Measurements from ENCODE around the gene ODF4.

Gene ODF4

GRCh38 chr17:8359769-8360168 lies 20.1 kb downstream of the ODF4 start:
- no peak overlapping the region for H3K4me2 ChIP-seq (ENCODE audit: low read length, poor library complexity, severe bottlenecking)
- peak; percentile 88 for DNase-seq

GRCh38 chr17:8360260-8360659 lies 20.6 kb downstream of the ODF4 start:
- H3K4me3 ChIP-seq (ENCODE audit: insufficient read depth in 1 of 2, low read depth in 1 of 2, low read length in 2 of 2) = no peak overlapping the region
- H2BK120ac ChIP-seq (ENCODE audit: low read depth, low read length) = no peak overlapping the region
- H2BK12ac ChIP-seq (ENCODE audit: low read length in 2 of 2) = no peak overlapping the region
- 28% methylated on average over 3 of the region's 3 CpGs for WGBS
- H2BK5ac ChIP-seq (ENCODE audit: low read depth, low read length, poor library complexity, severe bottlenecking) = no peak overlapping the region
- H4K8ac ChIP-seq (ENCODE audit: low read length) = no peak overlapping the region
- peaks cover 5% of the 10 kb centered on the region for H3K79me1 ChIP-seq (replicated peaks; ENCODE audit: low read length, poor library complexity, severe bottlenecking)
- H3K27ac ChIP-seq (ENCODE audit: low read length, poor library complexity, severe bottlenecking) = no peak overlapping the region
- H3K4ac ChIP-seq (ENCODE audit: low read depth in 1 of 2, low read length in 2 of 2) = no peak overlapping the region
- H3K18ac ChIP-seq (ENCODE audit: low read depth in 1 of 2, low read length in 2 of 2) = no peak overlapping the region
- H3K4me2 ChIP-seq (ENCODE audit: low read length, poor library complexity, severe bottlenecking) = no peak overlapping the region
- no peak overlapping the region for H3K14ac ChIP-seq (ENCODE audit: low read length in 2 of 2)
- H2AFZ ChIP-seq (ENCODE audit: low read depth, low read length) = no peak overlapping the region
- H3K36me3 ChIP-seq (ENCODE audit: control insufficient read depth in 1 of 2, insufficient read depth in 2 of 2, low read depth in 1 of 2, low read length in 2 of 2) = peaks cover 3 to 4% of the 10 kb centered on the region in 2 experiments
- H4K91ac ChIP-seq (ENCODE audit: low read length) = no peak overlapping the region
- H3K9me3 ChIP-seq (ENCODE audit: control insufficient read depth, low read length) = no peaks in the 10 kb centered on the region
- H3K27me3 ChIP-seq (ENCODE audit: control insufficient read depth in 1 of 2, insufficient read depth in 1 of 2, low read length in 2 of 2) = no peaks in the 10 kb centered on the region
- H2BK15ac ChIP-seq (ENCODE audit: low read depth, poor library complexity, severe bottlenecking) = no peak overlapping the region
- H3K9ac ChIP-seq (ENCODE audit: low read length) = peak overlapping the region; percentile 30
- peaks cover 12% of the 10 kb centered on the region for H3K4me1 ChIP-seq (ENCODE audit: control insufficient read depth, insufficient read depth, low read depth, low read length)
- H3K23ac ChIP-seq (ENCODE audit: low read length in 2 of 2) = no peak overlapping the region
- DNase-seq = no peak
- H2AK5ac ChIP-seq (ENCODE audit: low read length, severe bottlenecking) = no peak overlapping the region

More at GRCh38 chr17:8359769-8360168, 20.1 kb downstream of the ODF4 start:
- peak overlapping the region in 1 of 2 experiments; percentile 35 for H3K4ac ChIP-seq (ENCODE audit: low read depth in 1 of 2, low read length in 2 of 2)
- no peak overlapping the region for H3K4me3 ChIP-seq (ENCODE audit: insufficient read depth in 1 of 2, low read depth in 1 of 2, low read length in 2 of 2)
- H2AK5ac ChIP-seq (ENCODE audit: low read length, severe bottlenecking) = peak overlapping the region; percentile 80
- H4K91ac ChIP-seq (ENCODE audit: low read length) = peak overlapping the region; percentile 81
- peaks cover 3 to 4% of the 10 kb centered on the region in 2 experiments for H3K36me3 ChIP-seq (ENCODE audit: control insufficient read depth in 1 of 2, insufficient read depth in 2 of 2, low read depth in 1 of 2, low read length in 2 of 2)
- H3K23ac ChIP-seq (ENCODE audit: low read length in 2 of 2) = no peak overlapping the region
- no peak overlapping the region for H2BK15ac ChIP-seq (ENCODE audit: low read depth, poor library complexity, severe bottlenecking)
- peak overlapping the region; percentile 10 for H2BK5ac ChIP-seq (ENCODE audit: low read depth, low read length, poor library complexity, severe bottlenecking)
- no peak overlapping the region for H2AFZ ChIP-seq (ENCODE audit: low read depth, low read length)
- H3K18ac ChIP-seq (ENCODE audit: low read depth in 1 of 2, low read length in 2 of 2) = peak overlapping the region in 1 of 2 experiments; percentile 97
- no peaks in the 10 kb centered on the region for H3K27me3 ChIP-seq (ENCODE audit: control insufficient read depth in 1 of 2, insufficient read depth in 1 of 2, low read length in 2 of 2)
- peak overlapping the region; percentile 34 for H3K27ac ChIP-seq (ENCODE audit: low read length, poor library complexity, severe bottlenecking)
- H3K14ac ChIP-seq (ENCODE audit: low read length in 2 of 2) = no peak overlapping the region
- peaks cover 5% of the 10 kb centered on the region for H3K79me1 ChIP-seq (replicated peaks; ENCODE audit: low read length, poor library complexity, severe bottlenecking)
- no peak overlapping the region for H2BK120ac ChIP-seq (ENCODE audit: low read depth, low read length)
- H2BK12ac ChIP-seq (ENCODE audit: low read length in 2 of 2) = peak overlapping the region; percentile 51 to 86
- no peak overlapping the region for H4K8ac ChIP-seq (ENCODE audit: low read length)
- H3K9me3 ChIP-seq (ENCODE audit: control insufficient read depth, low read length) = no peaks in the 10 kb centered on the region
- H3K9ac ChIP-seq (ENCODE audit: low read length) = peak overlapping the region; percentile 30
- peaks cover 10% of the 10 kb centered on the region for H3K4me1 ChIP-seq (ENCODE audit: control insufficient read depth, insufficient read depth, low read depth, low read length)
- 34% methylated on average over 2 of the region's 5 CpGs for WGBS

- Histone ChIP-seq H2AK5ac (ENCODE audit: low read length, severe bottlenecking) (no peak overlapping the region), H3K4me2 (ENCODE audit: low read length, poor library complexity, severe bottlenecking) (no peak overlapping the region), H2BK120ac (ENCODE audit: low read depth, low read length) (no peak overlapping the region), H3K9ac (ENCODE audit: low read length) (no peak overlapping the region), H2BK5ac (ENCODE audit: low read depth, low read length, poor library complexity, severe bottlenecking) (no peak overlapping the region), H2BK15ac (ENCODE audit: low read depth, poor library complexity, severe bottlenecking) (no peak overlapping the region), H2BK12ac (ENCODE audit: low read length in 2 of 2) (no peak overlapping the region), H3K27me3 (ENCODE audit: control insufficient read depth in 1 of 2, insufficient read depth in 1 of 2, low read length in 2 of 2) (no peaks in the 10 kb centered on the region), H3K14ac (ENCODE audit: low read length in 2 of 2) (no peak overlapping the region), H3K23ac (ENCODE audit: low read length in 2 of 2) (no peak overlapping the region), H3K4me1 (ENCODE audit: control insufficient read depth, insufficient read depth, low read depth, low read length) (peaks cover 15% of the 10 kb centered on the region), H2AFZ (ENCODE audit: low read depth, low read length) (no peak overlapping the region), H3K18ac (ENCODE audit: low read depth in 1 of 2, low read length in 2 of 2) (no peak overlapping the region), H3K9me3 (ENCODE audit: control insufficient read depth, low read length) (no peaks in the 10 kb centered on the region), H3K36me3 (ENCODE audit: control insufficient read depth in 1 of 2, insufficient read depth in 2 of 2, low read depth in 1 of 2, low read length in 2 of 2) (peaks cover 3 to 4% of the 10 kb centered on the region in 2 experiments), H3K4ac (ENCODE audit: low read depth in 1 of 2, low read length in 2 of 2) (no peak overlapping the region), H3K79me1 (replicated peaks; ENCODE audit: low read length, poor library complexity, severe bottlenecking) (peaks cover 5% of the 10 kb centered on the region), H3K4me3 (ENCODE audit: insufficient read depth in 1 of 2, low read depth in 1 of 2, low read length in 2 of 2) (no peak overlapping the region), H4K8ac (ENCODE audit: low read length) (peak overlapping the region; percentile 61), H3K27ac (ENCODE audit: low read length, poor library complexity, severe bottlenecking) (no peak overlapping the region), H4K91ac (ENCODE audit: low read length) (no peak overlapping the region)
- DNase-seq = no peak
- 28% methylated on average over 3 of the region's 3 CpGs for WGBS
Measured at GRCh38 chr17:8360751-8361150, 21.1 kb downstream of the ODF4 start.

- peaks cover 5% of the 10 kb centered on the region for H3K79me1 ChIP-seq (replicated peaks; ENCODE audit: low read length, poor library complexity, severe bottlenecking)
- peak overlapping the region; percentile 63 for H2AK5ac ChIP-seq (ENCODE audit: low read length, severe bottlenecking)
- peak overlapping the region; percentile 61 for H4K8ac ChIP-seq (ENCODE audit: low read length)
- peak overlapping the region in 1 of 2 experiments; percentile 52 for H2BK12ac ChIP-seq (ENCODE audit: low read length in 2 of 2)
- WGBS = 65% methylated on average over 4 of the region's 4 CpGs
- H3K4me1 ChIP-seq (ENCODE audit: control insufficient read depth, insufficient read depth, low read depth, low read length) = peaks cover 19% of the 10 kb centered on the region
- no peak overlapping the region for H2BK5ac ChIP-seq (ENCODE audit: low read depth, low read length, poor library complexity, severe bottlenecking)
- H3K9ac ChIP-seq (ENCODE audit: low read length) = peak overlapping the region; percentile 2
- no peak overlapping the region for H2BK15ac ChIP-seq (ENCODE audit: low read depth, poor library complexity, severe bottlenecking)
- H2BK120ac ChIP-seq (ENCODE audit: low read depth, low read length) = no peak overlapping the region
- DNase-seq = no peak
- no peak overlapping the region for H2AFZ ChIP-seq (ENCODE audit: low read depth, low read length)
- no peak overlapping the region for H4K91ac ChIP-seq (ENCODE audit: low read length)
- no peaks in the 10 kb centered on the region for H3K27me3 ChIP-seq (ENCODE audit: control insufficient read depth in 1 of 2, insufficient read depth in 1 of 2, low read length in 2 of 2)
- no peak overlapping the region for H3K4ac ChIP-seq (ENCODE audit: low read depth in 1 of 2, low read length in 2 of 2)
- H3K36me3 ChIP-seq (ENCODE audit: control insufficient read depth in 1 of 2, insufficient read depth in 2 of 2, low read depth in 1 of 2, low read length in 2 of 2) = peaks cover 3 to 4% of the 10 kb centered on the region in 2 experiments
- no peak overlapping the region for H3K14ac ChIP-seq (ENCODE audit: low read length in 2 of 2)
- no peak overlapping the region for H3K27ac ChIP-seq (ENCODE audit: low read length, poor library complexity, severe bottlenecking)
- H3K23ac ChIP-seq (ENCODE audit: low read length in 2 of 2) = no peak overlapping the region
- no peak overlapping the region for H3K4me2 ChIP-seq (ENCODE audit: low read length, poor library complexity, severe bottlenecking)
- no peak overlapping the region for H3K18ac ChIP-seq (ENCODE audit: low read depth in 1 of 2, low read length in 2 of 2)
- peak overlapping the region in 1 of 2 experiments; percentile 35 for H3K4me3 ChIP-seq (ENCODE audit: insufficient read depth in 1 of 2, low read depth in 1 of 2, low read length in 2 of 2)
- no peaks in the 10 kb centered on the region for H3K9me3 ChIP-seq (ENCODE audit: control insufficient read depth, low read length)
Measured at GRCh38 chr17:8362651-8363332, 23.2 kb downstream of the ODF4 start.
